Activated T-cell treated with anti-CD3 and anti-CD28 coated beads, Interleukin-2, amount 50 U/mL, for 48 hours (primary cell): ENCODE measurements around the gene GLG1.
"Not testable (repeated sequence)": the region's sequence is repeated elsewhere in the genome, so short reads cannot be mapped to it uniquely, and the experiment has no call there.

Experiments
- DNase-seq, 2 experiments: peaks; one replicate each; pipeline ENCODE4 v3.0.0-alpha.2; 2020

The GLG1 gene

DNA sequence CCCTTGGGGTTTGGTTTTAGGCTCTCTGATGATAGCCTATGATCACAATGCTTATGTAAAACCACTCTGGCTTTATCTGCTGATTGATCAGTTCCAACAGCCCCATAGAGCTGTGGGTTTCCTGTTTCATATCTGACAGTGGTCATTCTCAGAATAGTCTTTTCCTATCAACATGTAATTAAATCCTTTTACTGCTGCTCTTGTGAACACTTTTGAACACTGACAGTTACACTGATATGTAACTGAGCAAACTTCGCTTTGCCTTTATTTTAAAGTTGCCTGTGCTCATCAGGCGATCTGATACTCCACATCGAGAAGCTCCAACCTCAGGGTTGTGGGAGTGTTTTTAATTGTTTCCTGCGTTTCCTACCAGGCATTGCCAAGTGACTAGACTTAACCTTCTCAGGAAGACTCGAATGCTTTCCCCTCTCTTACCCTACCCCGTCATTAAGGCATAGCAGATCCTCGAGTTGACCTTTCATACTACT is 168.4 kb downstream of the GLG1 start:
- no peak for DNase-seq

GRCh38 chr16:74431516-74431915 is 175.4 kb downstream of the GLG1 start:
- no peak for DNase-seq

GRCh38 chr16:74430036-74430712 is 176.7 kb downstream of the GLG1 start:
- DNase-seq: peak; percentile 65 to 67

GRCh38 chr16:74428493-74428892 is 178.4 kb downstream of the GLG1 start:
- not testable (repeated sequence) for DNase-seq

DNA sequence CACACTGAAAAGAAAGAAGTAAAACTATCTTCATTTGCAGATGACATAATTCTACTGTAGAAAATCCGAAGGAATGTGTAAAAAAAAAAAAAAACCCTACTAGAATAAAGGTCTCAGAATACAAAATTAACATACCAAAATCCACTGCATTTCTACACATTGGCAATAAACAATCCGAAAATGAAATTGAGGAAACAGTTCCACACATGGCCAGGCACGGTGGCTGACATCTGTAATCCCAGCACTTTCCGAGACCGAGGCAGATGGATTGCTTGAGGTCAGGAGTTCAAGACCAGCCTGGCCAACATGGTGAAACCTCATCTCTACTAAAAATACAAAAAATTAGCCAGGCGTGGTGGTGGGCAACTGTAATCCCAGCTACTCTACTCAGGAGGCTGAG is 181.2 kb downstream of the GLG1 start:
- not testable (repeated sequence) for DNase-seq

GRCh38 chr16:74423721-74424120 is 183.2 kb downstream of the GLG1 start:
- DNase-seq: not testable (repeated sequence)

- DNase-seq: not testable (repeated sequence)
Observed at GRCh38 chr16:74422086-74422485, 184.8 kb downstream of the GLG1 start.

DNA sequence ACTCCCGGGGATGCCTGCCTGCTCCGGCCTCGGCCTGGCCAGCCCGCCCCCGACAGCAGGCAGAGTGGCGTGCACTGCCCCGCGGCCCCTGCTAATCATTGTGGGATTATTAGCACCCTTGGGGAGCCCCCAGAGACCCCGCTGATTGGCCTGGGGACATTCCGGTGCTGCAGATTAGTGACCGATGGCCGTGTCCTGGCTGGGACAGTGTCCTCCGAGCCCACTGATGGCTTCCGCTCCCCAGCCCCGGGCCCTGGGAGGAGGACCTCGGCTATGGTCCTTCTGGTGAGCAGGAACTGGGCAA is 185.5 kb downstream of the GLG1 start:
- not testable (repeated sequence) for DNase-seq

DNA sequence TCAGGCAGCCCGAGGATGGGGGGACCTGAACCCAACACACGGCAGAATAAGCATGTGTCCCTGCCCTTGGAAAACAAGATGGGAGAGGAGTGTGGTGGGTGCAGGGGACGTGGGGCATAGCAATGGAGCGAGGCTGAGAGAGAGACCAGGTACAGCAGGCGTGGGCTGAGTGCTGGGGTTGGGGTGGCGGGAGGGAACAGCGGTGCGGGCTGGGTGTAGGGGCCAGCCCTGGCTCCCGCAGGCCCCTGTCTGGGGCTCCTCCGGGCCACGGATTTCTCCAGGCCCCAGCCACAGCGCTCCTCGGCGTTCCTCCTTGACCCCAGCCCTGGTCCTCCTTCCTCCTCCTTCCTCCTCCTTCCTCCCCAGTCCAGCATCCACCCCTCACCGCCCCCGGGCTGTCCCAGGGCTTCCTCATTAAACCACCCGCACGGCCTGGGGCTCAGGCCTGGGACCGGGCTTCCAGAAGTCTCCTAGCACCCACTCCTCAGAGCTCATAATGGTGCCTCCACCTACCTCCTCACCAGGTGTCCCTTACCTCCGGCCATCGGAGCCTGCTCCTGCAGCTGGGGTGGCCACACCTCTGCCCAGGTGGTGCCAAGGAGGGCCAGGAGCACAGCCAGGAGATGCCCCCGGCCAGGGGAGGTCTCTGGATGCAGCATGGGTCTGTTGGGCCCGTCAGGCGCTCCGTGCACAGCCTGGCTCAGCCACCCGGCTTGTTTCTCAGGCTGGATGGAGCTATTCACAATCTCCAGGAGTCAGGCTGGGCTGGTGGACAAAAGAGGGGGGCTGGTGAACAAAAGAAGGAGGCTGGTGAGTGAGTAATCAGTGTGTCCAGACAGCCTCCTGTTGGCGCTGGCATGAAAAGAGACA is 186.1 kb downstream of the GLG1 start, which contains the start of gene CLEC18B:
TSS of gene CLEC18B (minus strand) at position 867 of the 870 bp plus-strand sequence. CDS start at position 659, 208 bp downstream.
- not testable (repeated sequence) for DNase-seq

DNA sequence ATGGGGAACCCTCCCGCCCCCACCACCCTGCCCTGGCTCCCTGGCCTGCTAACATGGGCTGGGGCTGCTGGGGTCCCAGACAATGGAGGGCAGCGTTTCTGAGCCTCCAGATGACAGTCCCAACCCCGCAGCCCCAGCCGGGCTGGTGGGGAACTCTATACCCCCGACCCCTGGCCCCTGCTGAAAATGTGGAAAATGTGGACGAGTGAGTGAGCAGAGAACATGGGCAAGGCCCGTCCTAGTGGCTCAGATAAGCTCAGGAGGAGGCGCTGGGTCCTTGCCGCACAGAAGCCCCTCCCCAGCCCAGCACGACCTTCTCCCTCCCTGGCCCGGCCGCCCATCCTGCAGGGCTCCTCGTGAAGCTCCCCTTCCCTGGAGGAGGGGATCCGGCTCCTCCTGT is 187.1 kb downstream of the GLG1 start:
- not testable (repeated sequence) for DNase-seq

DNA sequence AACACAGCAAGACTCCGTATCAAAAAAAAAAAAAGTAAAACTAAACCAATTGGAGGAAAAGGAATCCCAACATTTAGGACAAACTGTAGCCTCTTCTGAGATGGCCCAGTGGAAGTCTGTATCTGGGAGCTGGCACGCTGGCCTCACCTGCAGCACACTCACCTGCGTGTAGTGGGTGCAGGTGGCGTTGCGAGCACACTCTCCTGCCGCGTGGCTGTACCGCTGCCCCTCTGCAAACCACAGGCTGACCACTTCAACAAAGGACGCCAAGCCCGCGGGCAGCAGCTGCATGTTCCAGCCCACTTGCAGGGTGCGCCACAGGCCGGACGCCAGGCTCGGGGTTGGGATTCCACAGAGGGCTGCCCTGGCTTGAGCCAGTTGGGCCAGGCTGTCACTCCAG is 189.0 kb downstream of the GLG1 start:
- DNase-seq: not testable (repeated sequence)

DNA sequence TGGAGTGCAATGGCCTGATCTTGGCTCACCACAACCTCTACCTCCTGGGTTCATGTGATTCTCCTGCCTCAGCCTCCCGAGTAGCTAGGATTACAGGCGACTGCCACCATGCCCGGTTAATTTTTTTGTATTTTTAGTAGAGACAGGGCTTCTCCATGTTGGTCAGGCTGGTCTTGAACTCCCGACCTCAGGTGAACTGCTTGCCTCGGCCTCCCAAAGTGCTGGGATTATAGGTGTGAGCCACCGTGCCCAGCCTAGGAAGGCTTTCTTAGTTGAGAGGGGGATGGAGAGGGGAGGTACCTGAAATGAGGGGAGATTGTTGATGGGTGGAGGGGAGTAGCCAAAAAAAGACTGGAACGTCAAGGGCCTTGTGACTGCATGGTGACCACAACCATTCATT is 193.0 kb downstream of the GLG1 start:
- not testable (repeated sequence) for DNase-seq

DNA sequence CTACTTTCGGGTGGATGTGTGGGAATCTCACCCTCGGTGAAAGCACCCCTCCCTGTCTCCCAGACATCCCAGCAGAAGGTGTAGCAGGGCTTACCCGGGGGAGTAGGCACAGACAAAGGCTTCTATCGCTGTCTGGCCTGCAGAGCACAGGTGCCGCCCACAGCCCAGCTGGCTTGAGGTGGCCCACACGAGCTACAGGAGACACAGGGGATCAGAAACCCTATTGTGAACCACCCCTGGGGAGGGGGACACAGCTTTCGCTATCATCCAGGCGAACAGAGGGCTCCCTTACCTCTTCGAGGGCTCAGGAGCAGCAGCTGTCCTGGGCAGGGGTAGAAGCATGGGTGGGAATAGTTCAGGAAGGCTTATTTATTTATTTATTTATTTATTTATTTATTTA is 193.4 kb downstream of the GLG1 start:
- not testable (repeated sequence) for DNase-seq

DNA sequence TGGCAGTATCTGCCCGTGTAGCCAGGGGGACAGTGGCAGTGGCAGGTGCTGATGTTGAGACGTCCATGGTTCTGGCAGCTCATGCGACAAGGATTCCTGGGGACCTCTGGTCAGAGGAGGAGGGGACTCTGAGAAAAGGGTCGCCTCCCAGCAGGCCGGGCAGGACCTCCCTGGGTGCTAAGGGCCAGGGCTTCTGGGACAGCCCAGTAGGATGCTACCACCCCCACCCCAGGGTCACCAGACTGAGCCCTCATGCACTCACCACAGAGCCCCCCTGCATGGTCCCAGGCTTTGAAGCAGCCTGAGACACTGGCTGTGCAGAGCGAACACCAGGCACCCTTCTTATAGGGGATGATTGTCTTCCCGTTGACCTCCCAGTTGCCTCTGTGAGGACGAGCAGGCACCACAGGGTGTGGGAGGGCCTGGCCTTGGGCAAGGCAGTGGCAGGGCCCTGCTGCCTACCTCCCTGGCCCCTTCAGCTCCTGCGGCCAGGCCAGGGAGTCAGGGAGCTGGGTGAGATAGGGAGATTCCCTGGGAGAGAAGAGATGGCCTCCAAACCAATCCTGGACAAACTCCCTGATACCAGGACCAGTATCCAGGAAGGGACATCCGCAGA is 194.0 kb downstream of the GLG1 start:
- DNase-seq: not testable (repeated sequence)

GRCh38 chr16:74412138-74412774 is 194.7 kb downstream of the GLG1 start:
- DNase-seq: not testable (repeated sequence)

DNA sequence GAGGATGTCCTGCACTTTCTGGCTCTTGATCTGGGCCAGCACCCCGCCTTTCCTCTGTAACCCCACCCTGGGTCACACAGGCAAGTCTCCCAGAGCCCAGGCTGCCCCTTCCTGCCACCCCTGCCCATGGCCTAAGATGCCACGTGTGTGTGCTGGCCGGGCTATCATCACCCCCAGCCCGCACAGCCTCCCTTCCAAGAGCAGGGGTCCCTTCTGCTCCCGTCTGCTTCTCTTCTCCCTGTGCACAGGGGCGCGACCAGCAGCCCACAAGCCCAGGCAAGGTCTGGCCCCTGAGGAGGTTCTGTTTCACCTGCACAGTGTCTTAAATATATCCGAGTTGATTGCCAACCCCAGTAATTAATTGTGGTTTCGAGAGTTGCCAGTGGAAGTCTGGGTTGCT is 195.9 kb downstream of the GLG1 start:
- not testable (repeated sequence) for DNase-seq

DNA sequence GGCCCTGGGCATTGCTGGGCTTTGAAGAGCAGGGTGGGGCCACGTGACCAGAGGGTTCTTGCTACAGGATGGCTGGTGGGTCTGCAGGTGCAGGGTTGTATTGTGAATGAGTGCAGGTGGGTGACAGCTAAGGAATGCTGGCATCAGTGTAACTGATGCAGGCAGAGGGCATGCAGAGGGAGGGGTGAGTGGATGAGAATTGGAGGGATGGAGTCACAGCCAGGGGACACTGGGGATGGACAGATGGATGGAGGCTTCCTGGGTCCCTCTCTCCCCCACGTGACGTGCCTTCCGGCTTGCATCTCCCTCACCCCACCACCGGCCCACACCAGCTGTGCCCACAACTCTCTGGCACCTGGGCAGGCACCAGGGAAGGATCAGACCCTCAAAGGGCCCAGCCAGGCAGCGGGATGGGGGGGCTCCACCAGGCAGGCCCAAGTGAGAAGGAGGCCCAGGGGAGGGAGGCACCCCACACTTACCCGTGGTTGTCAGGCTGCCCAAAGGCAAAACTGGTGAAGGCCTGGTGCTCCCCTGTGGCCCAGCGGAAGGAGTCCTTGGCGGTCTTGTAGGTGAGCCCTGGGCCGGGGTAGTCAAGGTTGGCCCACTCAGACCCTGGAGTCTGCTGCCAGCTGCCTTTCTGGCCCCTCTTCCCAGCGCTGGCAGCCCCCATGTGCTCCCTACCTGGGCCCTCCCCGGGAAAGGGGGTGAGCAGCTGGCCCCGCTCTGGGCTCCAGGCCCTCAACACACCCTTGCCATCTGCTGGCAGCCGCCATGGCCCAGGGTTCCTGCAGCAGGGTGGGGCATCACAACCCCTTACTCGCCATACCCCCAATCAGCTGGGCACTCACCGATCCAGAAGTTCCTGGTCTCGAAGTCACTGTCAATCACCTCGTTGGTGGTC is 196.6 kb downstream of the GLG1 start:
- not testable (repeated sequence) for DNase-seq

GRCh38 chr16:74409185-74409981 is 197.5 kb downstream of the GLG1 start:
- DNase-seq: not testable (repeated sequence)

DNA sequence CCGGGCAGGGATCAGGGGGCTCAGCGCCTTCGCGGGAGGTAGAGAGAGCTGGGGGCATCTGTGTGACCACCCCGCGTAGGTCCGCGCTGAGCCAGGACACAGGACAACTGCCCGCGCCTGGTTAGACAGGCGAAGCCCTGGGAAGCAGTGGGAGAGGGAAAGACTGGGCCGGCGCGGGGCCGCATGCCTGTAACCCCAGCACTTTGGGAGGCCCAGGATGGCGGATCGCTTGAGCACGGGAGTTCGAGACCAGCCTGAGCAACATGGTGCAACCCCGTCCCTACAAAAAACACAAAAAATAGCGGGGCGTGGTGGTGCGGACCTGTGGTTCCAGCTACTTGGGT is 199.6 kb downstream of the GLG1 start:
- not testable (repeated sequence) for DNase-seq

GRCh38 chr16:74406600-74407361 is 200.1 kb downstream of the GLG1 start:
- DNase-seq: not testable (repeated sequence)
